ENCODE results near the gene KCNK6.

Gene KCNK6

DNA sequence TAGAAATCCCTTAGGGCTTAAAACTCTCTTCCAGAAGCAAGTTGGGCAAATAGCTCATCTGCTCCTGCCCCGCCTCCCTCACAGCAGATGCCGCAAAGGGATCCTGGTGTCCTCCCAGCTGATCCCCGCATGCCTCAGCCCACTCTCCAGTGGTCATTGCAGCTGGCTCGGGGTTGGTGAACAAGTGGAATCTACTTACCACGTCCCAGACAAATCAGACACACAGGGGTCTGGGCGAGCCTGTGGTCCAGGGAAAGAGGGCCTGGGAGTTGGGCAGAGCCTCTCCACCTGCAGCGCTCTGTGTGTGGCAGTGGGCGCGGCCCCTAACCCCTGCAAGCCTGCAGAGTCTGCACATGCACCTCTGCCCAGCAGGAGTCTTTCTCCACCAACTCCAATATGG, 26.4 kb upstream of the KCNK6 start:
- Histone ChIP-seq H3K4me3 (ENCODE audit: low read depth, low read length, poor library complexity, severe bottlenecking) (no peak overlapping the region), H3K36me3 (ENCODE audit: insufficient read depth, low read length) (peaks cover 44% of the 10 kb centered on the region), H3K9me3 (ENCODE audit: low read length) (no peaks in the 10 kb centered on the region), H3K27ac (ENCODE audit: low read depth, low read length, poor library complexity, severe bottlenecking) (no peak overlapping the region), H3K9me2 (ENCODE audit: low read depth, low read length) (no peaks in the 10 kb centered on the region), H4K20me1 (ENCODE audit: insufficient read depth, low read length) (no peaks in the 10 kb centered on the region), H3K27me3 (ENCODE audit: insufficient read depth, low read length) (no peaks in the 10 kb centered on the region), H3K9ac (ENCODE audit: low read length) (no peak overlapping the region), H3F3A (ENCODE audit: insufficient read depth, low read length) (no peaks in the 10 kb centered on the region), H2AFZ (ENCODE audit: low read length) (no peak overlapping the region), H3K4me2 (ENCODE audit: low read length) (no peak overlapping the region), H3K4me1 (ENCODE audit: insufficient read depth, low read length, severe bottlenecking) (no peaks in the 10 kb centered on the region), H3K79me2 (ENCODE audit: insufficient read depth, low read length) (no peaks in the 10 kb centered on the region)
- TF ChIP-seq EZH2 (IDR thresholded peaks at IDR 0.05; ENCODE audit: borderline replicate concordance, low read length) = no peak
- TF ChIP-seq, protein P1, sequence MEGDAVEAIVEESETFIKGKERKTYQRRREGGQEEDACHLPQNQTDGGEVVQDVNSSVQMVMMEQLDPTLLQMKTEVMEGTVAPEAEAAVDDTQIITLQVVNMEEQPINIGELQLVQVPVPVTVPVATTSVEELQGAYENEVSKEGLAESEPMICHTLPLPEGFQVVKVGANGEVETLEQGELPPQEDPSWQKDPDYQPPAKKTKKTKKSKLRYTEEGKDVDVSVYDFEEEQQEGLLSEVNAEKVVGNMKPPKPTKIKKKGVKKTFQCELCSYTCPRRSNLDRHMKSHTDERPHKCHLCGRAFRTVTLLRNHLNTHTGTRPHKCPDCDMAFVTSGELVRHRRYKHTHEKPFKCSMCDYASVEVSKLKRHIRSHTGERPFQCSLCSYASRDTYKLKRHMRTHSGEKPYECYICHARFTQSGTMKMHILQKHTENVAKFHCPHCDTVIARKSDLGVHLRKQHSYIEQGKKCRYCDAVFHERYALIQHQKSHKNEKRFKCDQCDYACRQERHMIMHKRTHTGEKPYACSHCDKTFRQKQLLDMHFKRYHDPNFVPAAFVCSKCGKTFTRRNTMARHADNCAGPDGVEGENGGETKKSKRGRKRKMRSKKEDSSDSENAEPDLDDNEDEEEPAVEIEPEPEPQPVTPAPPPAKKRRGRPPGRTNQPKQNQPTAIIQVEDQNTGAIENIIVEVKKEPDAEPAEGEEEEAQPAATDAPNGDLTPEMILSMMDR (IDR thresholded peaks at IDR 0.05; ENCODE audit: low read length) = no peak

DNA sequence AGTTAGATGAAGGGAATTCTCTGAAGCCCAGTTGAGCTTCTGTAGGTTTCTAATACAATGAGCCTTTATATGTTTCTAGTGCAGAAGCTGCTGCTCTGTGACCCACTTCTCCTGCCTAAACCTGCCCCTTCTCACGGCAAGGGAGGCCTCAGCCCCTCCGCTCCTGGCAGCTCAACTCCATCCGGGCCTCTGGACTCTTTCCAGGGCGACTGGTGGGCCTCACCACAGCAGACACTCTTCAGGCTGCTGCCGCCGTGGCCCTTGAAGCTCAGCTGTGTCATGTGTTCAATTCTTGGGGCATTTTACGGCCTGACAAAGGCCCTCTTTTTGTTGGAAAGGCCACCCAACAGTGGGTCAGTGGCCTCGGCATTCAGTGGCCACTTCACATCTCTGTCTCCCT, 25.6 kb upstream of the KCNK6 start:
- TF ChIP-seq, protein P1 (IDR thresholded peaks at IDR 0.05; ENCODE audit: low read length) = no peak
- TF ChIP-seq EZH2 (IDR thresholded peaks at IDR 0.05; ENCODE audit: borderline replicate concordance, low read length) = no peak
- no peaks in the 10 kb centered on the region for H3K9me2 ChIP-seq (ENCODE audit: low read depth, low read length)
- H3K4me3 ChIP-seq (ENCODE audit: low read depth, low read length, poor library complexity, severe bottlenecking) = no peak overlapping the region
- no peaks in the 10 kb centered on the region for H4K20me1 ChIP-seq (ENCODE audit: insufficient read depth, low read length)
- H3K79me2 ChIP-seq (ENCODE audit: insufficient read depth, low read length) = no peaks in the 10 kb centered on the region
- H3K27ac ChIP-seq (ENCODE audit: low read depth, low read length, poor library complexity, severe bottlenecking) = no peak overlapping the region
- H3K4me2 ChIP-seq (ENCODE audit: low read length) = no peak overlapping the region
- H3K9ac ChIP-seq (ENCODE audit: low read length) = no peak overlapping the region
- no peaks in the 10 kb centered on the region for H3K9me3 ChIP-seq (ENCODE audit: low read length)
- H3K36me3 ChIP-seq (ENCODE audit: insufficient read depth, low read length) = peaks cover 36% of the 10 kb centered on the region
- no peaks in the 10 kb centered on the region for H3K4me1 ChIP-seq (ENCODE audit: insufficient read depth, low read length, severe bottlenecking)
- no peak overlapping the region for H2AFZ ChIP-seq (ENCODE audit: low read length)
- H3K27me3 ChIP-seq (ENCODE audit: insufficient read depth, low read length) = no peaks in the 10 kb centered on the region
- H3F3A ChIP-seq (ENCODE audit: insufficient read depth, low read length) = no peaks in the 10 kb centered on the region

DNA sequence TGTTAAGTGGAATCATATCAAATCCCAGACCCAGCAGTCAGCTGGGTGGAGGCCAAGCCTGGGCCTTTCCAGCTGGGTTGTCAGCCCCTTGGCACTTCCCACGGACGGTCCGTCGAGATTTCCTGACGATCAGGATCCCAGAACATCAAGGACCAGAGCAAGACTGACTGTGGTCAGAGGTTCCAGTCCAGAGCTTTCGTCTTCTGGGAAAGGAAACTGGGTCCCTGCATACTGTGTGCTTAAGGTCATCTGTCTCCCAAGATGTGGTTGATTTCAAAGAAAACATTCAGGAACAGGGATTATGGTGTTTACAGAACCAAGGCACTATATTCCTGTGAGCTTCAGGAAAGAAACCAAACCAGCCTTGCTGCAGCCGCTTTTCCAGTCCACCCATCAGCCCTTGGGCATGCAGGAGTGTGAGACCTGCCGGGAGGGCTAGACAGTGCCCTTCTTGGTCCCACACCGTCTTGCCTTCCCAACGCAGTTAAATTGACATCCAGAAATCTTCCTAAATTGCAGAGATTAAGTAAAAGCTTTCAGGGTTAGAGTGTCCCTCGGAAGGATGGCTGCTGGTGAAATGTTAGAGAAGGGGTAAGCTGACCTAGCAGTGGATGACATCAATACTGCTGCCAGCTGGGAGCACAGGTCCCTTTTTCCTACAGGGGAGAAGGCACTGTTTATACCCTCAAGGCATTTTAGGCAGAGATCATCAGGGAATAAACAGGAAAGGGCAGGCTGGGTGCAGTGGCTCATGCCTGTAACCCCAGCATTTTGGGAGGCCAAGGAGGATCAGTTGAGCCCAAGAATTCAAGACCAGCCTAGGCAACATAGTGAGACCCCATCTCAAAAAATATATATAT, 20.6 kb upstream of the KCNK6 start:
- no peaks in the 10 kb centered on the region for H4K20me1 ChIP-seq (ENCODE audit: insufficient read depth, low read length)
- H3K27me3 ChIP-seq (ENCODE audit: insufficient read depth, low read length) = no peaks in the 10 kb centered on the region
- no peak overlapping the region for H3K4me2 ChIP-seq (ENCODE audit: low read length)
- no peak overlapping the region for H3K4me3 ChIP-seq (ENCODE audit: low read depth, low read length, poor library complexity, severe bottlenecking)
- no peak overlapping the region for H2AFZ ChIP-seq (ENCODE audit: low read length)
- no peak for TF ChIP-seq EZH2 (IDR thresholded peaks at IDR 0.05; ENCODE audit: borderline replicate concordance, low read length)
- TF ChIP-seq, protein P1 (IDR thresholded peaks at IDR 0.05; ENCODE audit: low read length) = no peak
- H3K4me1 ChIP-seq (ENCODE audit: insufficient read depth, low read length, severe bottlenecking) = no peaks in the 10 kb centered on the region
- no peaks in the 10 kb centered on the region; the same call in 1 of the 2 replicates for H3K36me3 ChIP-seq (ENCODE audit: insufficient read depth, low read length)
- H3K79me2 ChIP-seq (ENCODE audit: insufficient read depth, low read length) = no peaks in the 10 kb centered on the region
- H3F3A ChIP-seq (ENCODE audit: insufficient read depth, low read length) = no peaks in the 10 kb centered on the region
- H3K27ac ChIP-seq (ENCODE audit: low read depth, low read length, poor library complexity, severe bottlenecking) = no peak overlapping the region
- H3K9me2 ChIP-seq (ENCODE audit: low read depth, low read length) = no peaks in the 10 kb centered on the region
- no peak overlapping the region for H3K9ac ChIP-seq (ENCODE audit: low read length)
- no peaks in the 10 kb centered on the region for H3K9me3 ChIP-seq (ENCODE audit: low read length)
